C4-2B (cell line): Measurements from ENCODE around the gene ATG10.
A peak's percentile ranks its signal among the peaks of the same experiment; 100 is the strongest.
"Not testable (repeated sequence)": the region's sequence is repeated elsewhere in the genome, so short reads cannot be mapped to it uniquely, and the experiment has no call there.

Source experiments
- H3K27ac ChIP-seq: fragments of 450-650 bp; 2 replicates; pipeline ENCODE4 v1.5.1; 2017
- ZFX ChIP-seq: fragments of 450-650 bp; IDR thresholded peaks from 2 replicates; pipeline ENCODE4 v1.6.1; 2017
- TF ChIP-seq, protein P1 (sequence below): fragments of 450-650 bp; conservative IDR thresholded peaks from 2 replicates; pipeline ENCODE4 v1.5.1; 2017; ENCODE audit warnings: mild to moderate bottlenecking

Gene ATG10

DNA sequence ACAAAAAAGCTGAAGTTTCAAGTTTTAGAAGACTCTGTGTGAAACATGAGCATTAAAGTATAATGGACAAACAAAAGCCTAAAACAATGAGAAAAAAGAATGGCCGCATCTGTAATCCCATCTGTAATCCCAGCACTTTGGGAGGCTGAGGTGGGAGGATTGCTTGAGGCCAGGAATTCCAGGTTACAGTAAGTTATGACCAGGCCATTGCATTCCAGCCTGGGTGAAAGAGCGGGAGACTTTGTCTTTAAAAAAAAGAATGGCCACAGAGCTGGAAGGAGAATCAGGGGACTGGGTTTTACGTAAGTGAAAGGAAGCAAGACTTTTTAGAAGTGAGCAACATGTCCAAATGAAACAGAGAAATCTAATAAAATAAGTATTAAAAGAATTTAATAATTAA lies 2.6 kb upstream of the ATG10 start:
- H3K27ac ChIP-seq: no peak overlapping the region
- TF ChIP-seq, protein P1, sequence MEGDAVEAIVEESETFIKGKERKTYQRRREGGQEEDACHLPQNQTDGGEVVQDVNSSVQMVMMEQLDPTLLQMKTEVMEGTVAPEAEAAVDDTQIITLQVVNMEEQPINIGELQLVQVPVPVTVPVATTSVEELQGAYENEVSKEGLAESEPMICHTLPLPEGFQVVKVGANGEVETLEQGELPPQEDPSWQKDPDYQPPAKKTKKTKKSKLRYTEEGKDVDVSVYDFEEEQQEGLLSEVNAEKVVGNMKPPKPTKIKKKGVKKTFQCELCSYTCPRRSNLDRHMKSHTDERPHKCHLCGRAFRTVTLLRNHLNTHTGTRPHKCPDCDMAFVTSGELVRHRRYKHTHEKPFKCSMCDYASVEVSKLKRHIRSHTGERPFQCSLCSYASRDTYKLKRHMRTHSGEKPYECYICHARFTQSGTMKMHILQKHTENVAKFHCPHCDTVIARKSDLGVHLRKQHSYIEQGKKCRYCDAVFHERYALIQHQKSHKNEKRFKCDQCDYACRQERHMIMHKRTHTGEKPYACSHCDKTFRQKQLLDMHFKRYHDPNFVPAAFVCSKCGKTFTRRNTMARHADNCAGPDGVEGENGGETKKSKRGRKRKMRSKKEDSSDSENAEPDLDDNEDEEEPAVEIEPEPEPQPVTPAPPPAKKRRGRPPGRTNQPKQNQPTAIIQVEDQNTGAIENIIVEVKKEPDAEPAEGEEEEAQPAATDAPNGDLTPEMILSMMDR: no peak

- TF ChIP-seq ZFX: no peak
- TF ChIP-seq, protein P1: no peak
- no peak overlapping the region for H3K27ac ChIP-seq
Observed at GRCh38 chr5:81969912-81970311, 1.9 kb upstream of the ATG10 start.

- TF ChIP-seq ZFX: no peak
- TF ChIP-seq, protein P1: no peak
- H3K27ac ChIP-seq: peak overlapping the region; percentile 97
Observed at GRCh38 chr5:81971111-81971711, 612 bp upstream of the ATG10 start.

- TF ChIP-seq ZFX: no peak; the same call in 1 of the 2 replicates
- TF ChIP-seq, protein P1: no peak
- peak overlapping the region; percentile 97 for H3K27ac ChIP-seq
Observed at GRCh38 chr5:81972492-81972783, 615 bp downstream of the ATG10 start.

- no peak for TF ChIP-seq ZFX
- TF ChIP-seq, protein P1: no peak
Observed at GRCh38 chr5:81980160-81980559, 8.3 kb downstream of the ATG10 start.

DNA sequence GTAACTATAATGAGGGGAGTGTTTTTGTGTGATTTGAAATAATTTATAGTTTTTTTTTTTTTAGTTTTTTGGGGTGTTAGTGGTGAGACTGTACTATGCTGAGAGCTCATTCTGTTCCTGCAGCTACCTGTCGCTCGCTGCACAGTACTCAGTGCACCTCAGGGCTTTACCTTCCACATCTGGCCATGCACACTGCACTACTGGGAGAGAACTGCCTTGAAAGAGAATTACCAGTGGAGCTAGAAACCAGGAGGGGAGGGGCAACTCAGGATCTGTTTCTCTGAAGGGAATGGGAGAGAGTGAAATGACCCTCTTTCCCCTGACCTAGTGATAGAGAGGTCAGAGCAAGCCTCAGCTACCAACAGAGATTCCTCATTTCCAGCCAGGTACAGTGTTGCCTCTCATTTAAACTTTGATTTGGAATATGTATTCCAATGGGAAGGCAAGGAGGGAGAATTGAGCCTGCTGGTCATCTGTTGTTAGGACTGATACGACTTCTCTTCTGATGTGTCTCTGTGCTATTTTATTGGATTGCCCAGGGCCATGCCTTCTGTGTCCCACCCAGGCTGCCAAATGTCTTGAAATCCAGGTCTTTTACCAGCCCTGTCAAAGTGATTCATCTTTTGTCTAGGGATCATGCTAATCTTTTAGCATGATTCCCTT lies 8.9 kb downstream of the ATG10 start:
- TF ChIP-seq ZFX: no peak
- TF ChIP-seq, protein P1: no peak
- H3K27ac ChIP-seq: no peak overlapping the region

More at GRCh38 chr5:81980160-81980559, 8.3 kb downstream of the ATG10 start:
- H3K27ac ChIP-seq: no peak overlapping the region

DNA sequence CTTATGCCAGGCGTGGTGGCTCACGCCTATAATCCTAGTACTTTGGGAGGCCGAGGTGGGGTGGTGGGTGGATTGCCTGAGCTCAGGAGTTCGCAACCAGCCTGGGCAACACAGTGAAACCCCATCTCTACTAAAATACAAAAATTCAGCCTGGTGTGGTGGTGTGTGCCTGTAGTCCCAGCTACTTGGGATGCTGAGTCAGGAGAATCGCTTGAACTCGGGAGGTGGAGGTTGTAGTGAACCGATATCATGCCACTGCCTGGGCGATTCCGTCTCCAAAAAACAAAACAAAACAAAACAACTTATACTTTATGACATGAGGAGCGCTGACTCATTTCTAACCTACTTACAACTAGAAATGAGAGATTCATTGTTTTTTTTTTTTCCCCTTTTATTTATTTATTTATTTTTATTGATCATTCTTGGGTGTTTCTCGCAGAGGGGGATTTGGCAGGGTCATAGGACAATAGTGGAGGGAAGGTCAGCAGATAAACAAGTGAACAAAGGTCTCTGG lies 10.4 kb downstream of the ATG10 start:
- not testable (repeated sequence) for H3K27ac ChIP-seq

DNA sequence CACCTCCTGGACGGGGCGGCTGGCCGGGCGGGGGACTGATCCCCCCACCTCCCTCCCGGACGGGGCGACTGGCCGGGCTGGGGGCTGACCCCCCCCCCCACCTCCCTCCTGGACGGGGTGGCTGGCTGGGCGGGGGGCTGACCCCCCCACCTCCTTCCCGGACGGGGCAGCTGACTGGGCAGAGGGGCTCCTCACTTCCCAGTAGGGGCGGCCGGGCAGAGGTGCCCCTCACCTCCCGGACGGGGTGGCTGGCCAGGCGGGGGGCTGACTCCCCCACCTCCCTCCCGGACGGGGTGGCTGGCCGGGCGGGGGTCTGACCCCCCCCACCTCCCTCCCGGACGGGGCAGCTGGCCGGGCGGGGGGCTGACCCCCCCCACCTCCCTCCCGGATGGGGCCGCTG lies 11.3 kb downstream of the ATG10 start:
- H3K27ac ChIP-seq: not testable (repeated sequence)

GRCh38 chr5:81983563-81983962 lies 11.7 kb downstream of the ATG10 start:
- not testable (repeated sequence) for H3K27ac ChIP-seq
